Colon (tissue), 2 donors: ENCODE measurements around the gene PDE10A.
"Not testable (repeated sequence)": the region's sequence is repeated elsewhere in the genome, so short reads cannot be mapped to it uniquely, and the experiment has no call there.

ENCODE experiments used
- FAIRE-seq: peaks from 2 replicates; lab custom pipeline; 2012; peaks lifted over from hg19 to GRCh38; lab: Jason Lieb, UNC
- donor health status: control.
- donor health status: control.

Gene PDE10A

GRCh38 chr6:165469483-165469882 lies 193.6 kb downstream of the PDE10A start:
- FAIRE-seq = no peak

GRCh38 chr6:165468340-165469235 lies 194.5 kb downstream of the PDE10A start:
- no peak for FAIRE-seq

- FAIRE-seq = not testable (repeated sequence)
Measured at GRCh38 chr6:165463499-165463898, 199.5 kb downstream of the PDE10A start.

- FAIRE-seq = not testable (repeated sequence)
Measured at GRCh38 chr6:165459605-165460301, 203.3 kb downstream of the PDE10A start.

GRCh38 chr6:165458134-165458533 lies 204.9 kb downstream of the PDE10A start:
- FAIRE-seq = no peak

- FAIRE-seq = no peak
Measured at GRCh38 chr6:165456286-165456685, 206.8 kb downstream of the PDE10A start.

GRCh38 chr6:165455488-165455887 lies 207.6 kb downstream of the PDE10A start:
- FAIRE-seq = no peak

- FAIRE-seq = no peak
Measured at GRCh38 chr6:165453395-165453794, 209.6 kb downstream of the PDE10A start.

- FAIRE-seq = no peak
Measured at GRCh38 chr6:165451838-165452237, 211.2 kb downstream of the PDE10A start.

GRCh38 chr6:165448210-165448609 lies 214.8 kb downstream of the PDE10A start:
- no peak for FAIRE-seq

GRCh38 chr6:165447141-165447540 lies 215.9 kb downstream of the PDE10A start:
- no peak for FAIRE-seq

- FAIRE-seq = no peak
Measured at GRCh38 chr6:165446331-165446730, 216.7 kb downstream of the PDE10A start.

- no peak for FAIRE-seq
Measured at GRCh38 chr6:165443462-165443861, 219.6 kb downstream of the PDE10A start.

GRCh38 chr6:165441181-165441580 lies 221.9 kb downstream of the PDE10A start:
- FAIRE-seq = no peak

GRCh38 chr6:165439928-165440554 lies 223.0 kb downstream of the PDE10A start:
- FAIRE-seq = no peak

GRCh38 chr6:165426892-165427291 lies 236.1 kb downstream of the PDE10A start:
- no peak for FAIRE-seq

GRCh38 chr6:165422192-165422591 lies 240.8 kb downstream of the PDE10A start:
- FAIRE-seq = no peak

- FAIRE-seq = no peak
Measured at GRCh38 chr6:165417278-165417865, 245.7 kb downstream of the PDE10A start.

GRCh38 chr6:165404697-165405096 lies 258.3 kb downstream of the PDE10A start:
- no peak for FAIRE-seq

GRCh38 chr6:165404296-165404695 lies 258.7 kb downstream of the PDE10A start:
- no peak for FAIRE-seq

- FAIRE-seq = no peak
Measured at GRCh38 chr6:165403006-165403595, 259.9 kb downstream of the PDE10A start.

- no peak for FAIRE-seq
Measured at GRCh38 chr6:165401092-165401491, 261.9 kb downstream of the PDE10A start.
